ENCODE measurements around the gene IRF4. TPM values are rescaled to one million over a fixed set of nuclear protein-coding genes. Genes with fewer than 3 reads are reported as not detected.

The IRF4 gene
- total RNA-seq, 1 experiment from 2014 or later = 0.37 TPM

DNA sequence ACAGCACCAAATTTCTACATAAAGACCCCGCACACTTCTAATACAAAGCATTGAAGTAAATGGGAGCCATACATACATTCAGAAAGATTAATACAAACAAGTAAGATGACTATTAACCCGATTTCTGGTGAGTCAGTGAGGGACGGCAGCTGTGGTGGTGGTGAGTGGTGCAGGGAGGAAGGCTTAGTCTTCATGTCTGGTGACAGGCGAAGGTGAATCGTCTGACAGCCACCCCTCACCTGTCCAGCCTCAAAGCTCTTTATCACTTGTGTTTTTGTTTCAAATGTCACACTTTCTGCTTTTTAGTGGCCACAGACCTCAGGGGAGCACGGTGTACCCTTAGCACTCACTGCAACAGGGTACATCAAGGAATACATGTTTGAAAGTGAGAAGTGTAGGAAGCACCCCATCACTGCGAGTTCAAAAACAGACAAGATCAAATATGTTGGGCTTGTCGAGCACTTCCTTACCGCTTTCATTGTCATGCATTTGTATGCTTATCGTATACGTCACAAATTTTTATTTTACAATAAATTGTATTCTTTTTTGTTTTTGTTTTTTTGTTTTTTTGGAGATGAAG is 63.5 kb downstream of the IRF4 start:
- POLR2A ChIA-PET (ENCODE audit: low non-redundant PET) = no interaction called here

DNA sequence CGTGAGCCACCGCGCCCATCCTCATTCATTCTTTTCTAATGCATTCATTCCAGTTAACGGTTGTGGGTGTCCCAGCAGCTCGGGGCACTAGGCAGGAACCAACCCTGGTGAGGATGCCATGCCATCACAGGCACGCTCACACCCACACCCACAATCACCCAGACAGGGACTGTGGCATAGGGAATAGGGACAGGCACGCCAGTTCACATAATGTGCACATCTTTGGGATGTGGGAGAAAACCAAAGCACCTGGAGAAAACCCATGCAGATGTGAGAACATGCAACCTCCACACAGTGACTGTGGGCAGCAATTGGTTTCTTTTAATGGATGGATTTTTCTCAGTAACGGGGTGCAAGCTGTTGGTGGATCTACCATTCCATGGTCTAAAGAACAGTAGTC is 64.3 kb downstream of the IRF4 start:
- ChIA-PET CTCF (no interaction called here), POLR2A (ENCODE audit: low non-redundant PET) (no interaction called here)
- no peak overlapping the region for H3K4me3 ChIP-seq (ENCODE audit: low read depth, low read length, poor library complexity, severe bottlenecking)
- intact Hi-C loops (cut with micrococcal nuclease; ENCODE audit: unreplicated experiment) = no loop called here
- no peak for DNase-seq (ENCODE audit: low spot score)
- TF ChIP-seq, protein P1, sequence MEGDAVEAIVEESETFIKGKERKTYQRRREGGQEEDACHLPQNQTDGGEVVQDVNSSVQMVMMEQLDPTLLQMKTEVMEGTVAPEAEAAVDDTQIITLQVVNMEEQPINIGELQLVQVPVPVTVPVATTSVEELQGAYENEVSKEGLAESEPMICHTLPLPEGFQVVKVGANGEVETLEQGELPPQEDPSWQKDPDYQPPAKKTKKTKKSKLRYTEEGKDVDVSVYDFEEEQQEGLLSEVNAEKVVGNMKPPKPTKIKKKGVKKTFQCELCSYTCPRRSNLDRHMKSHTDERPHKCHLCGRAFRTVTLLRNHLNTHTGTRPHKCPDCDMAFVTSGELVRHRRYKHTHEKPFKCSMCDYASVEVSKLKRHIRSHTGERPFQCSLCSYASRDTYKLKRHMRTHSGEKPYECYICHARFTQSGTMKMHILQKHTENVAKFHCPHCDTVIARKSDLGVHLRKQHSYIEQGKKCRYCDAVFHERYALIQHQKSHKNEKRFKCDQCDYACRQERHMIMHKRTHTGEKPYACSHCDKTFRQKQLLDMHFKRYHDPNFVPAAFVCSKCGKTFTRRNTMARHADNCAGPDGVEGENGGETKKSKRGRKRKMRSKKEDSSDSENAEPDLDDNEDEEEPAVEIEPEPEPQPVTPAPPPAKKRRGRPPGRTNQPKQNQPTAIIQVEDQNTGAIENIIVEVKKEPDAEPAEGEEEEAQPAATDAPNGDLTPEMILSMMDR (conservative IDR thresholded peaks at IDR 0.05; ENCODE audit: low read depth, low read length) = no peak
- no peak for TF ChIP-seq EZH2 (IDR thresholded peaks at IDR 0.05; ENCODE audit: borderline replicate concordance, low read depth, low read length, poor library complexity, severe bottlenecking)
- H3K27me3 ChIP-seq (replicated peaks; ENCODE audit: insufficient read depth, low read depth, low read length, poor library complexity) = peaks cover 28% of the 10 kb centered on the region
- no TSS peak for BruUV-seq (replicated peaks)
- H3K9me3 ChIP-seq (ENCODE audit: low read depth, low read length, poor library complexity, severe bottlenecking) = no peaks in the 10 kb centered on the region
- no peaks in the 10 kb centered on the region for H3K36me3 ChIP-seq (ENCODE audit: insufficient read depth, low read length, poor library complexity, severe bottlenecking)
- no peak overlapping the region for H3K27ac ChIP-seq (ENCODE audit: low read depth, low read length, poor library complexity, severe bottlenecking)
- H3K4me1 ChIP-seq (ENCODE audit: insufficient read depth, low read length, poor library complexity, severe bottlenecking) = no peaks in the 10 kb centered on the region

More for the DNA sequence above, 63.5 kb downstream of the IRF4 start:
- BruUV-seq (replicated peaks) = no TSS peak
- TF ChIP-seq EZH2 (IDR thresholded peaks at IDR 0.05; ENCODE audit: borderline replicate concordance, low read depth, low read length, poor library complexity, severe bottlenecking) = no peak
- TF ChIP-seq, protein P1 (conservative IDR thresholded peaks at IDR 0.05; ENCODE audit: low read depth, low read length) = no peak
- no peak for DNase-seq (ENCODE audit: low spot score)
- Histone ChIP-seq H3K4me3 (ENCODE audit: low read depth, low read length, poor library complexity, severe bottlenecking) (no peak overlapping the region), H3K9me3 (ENCODE audit: low read depth, low read length, poor library complexity, severe bottlenecking) (no peaks in the 10 kb centered on the region), H3K27me3 (replicated peaks; ENCODE audit: insufficient read depth, low read depth, low read length, poor library complexity) (peaks cover 22% of the 10 kb centered on the region), H3K27ac (ENCODE audit: low read depth, low read length, poor library complexity, severe bottlenecking) (no peak overlapping the region), H3K36me3 (ENCODE audit: insufficient read depth, low read length, poor library complexity, severe bottlenecking) (no peaks in the 10 kb centered on the region), H3K4me1 (ENCODE audit: insufficient read depth, low read length, poor library complexity, severe bottlenecking) (no peaks in the 10 kb centered on the region)
- CTCF ChIA-PET = no interaction called here
- intact Hi-C loops (cut with micrococcal nuclease; ENCODE audit: unreplicated experiment) = no loop called here

DNA sequence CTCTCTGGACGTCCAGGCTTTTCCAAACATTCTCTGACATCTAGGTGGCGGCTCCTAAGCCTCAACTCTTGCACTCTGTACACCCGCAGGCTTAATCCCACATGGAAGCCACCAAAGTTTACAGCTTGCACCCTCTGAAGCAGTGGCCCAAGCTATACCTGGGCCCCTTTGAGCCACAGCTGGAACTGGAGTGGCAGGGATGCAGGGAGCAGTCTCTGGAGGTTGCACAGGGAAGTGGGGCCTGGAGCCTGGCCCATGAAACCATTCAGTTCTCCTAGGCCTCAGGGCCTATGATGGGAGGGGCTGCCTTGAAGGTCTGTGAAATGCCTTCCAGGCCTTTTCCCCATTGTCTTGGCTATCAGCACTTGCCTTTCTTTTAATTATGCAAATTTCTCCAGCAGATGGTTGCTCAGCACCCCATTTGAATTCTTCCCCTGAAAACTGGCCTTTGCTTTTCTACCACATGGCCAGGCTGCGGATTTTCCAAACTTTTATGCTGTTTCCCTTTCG is 64.9 kb downstream of the IRF4 start:
- BruUV-seq (replicated peaks) = no TSS peak
- H3K27ac ChIP-seq (ENCODE audit: low read depth, low read length, poor library complexity, severe bottlenecking) = no peak overlapping the region
- intact Hi-C loops (cut with micrococcal nuclease; ENCODE audit: unreplicated experiment) = no loop called here
- DNase-seq (ENCODE audit: low spot score) = no peak
- CTCF ChIA-PET = no interaction called here
- TF ChIP-seq EZH2 (IDR thresholded peaks at IDR 0.05; ENCODE audit: borderline replicate concordance, low read depth, low read length, poor library complexity, severe bottlenecking) = no peak
- TF ChIP-seq, protein P1 (conservative IDR thresholded peaks at IDR 0.05; ENCODE audit: low read depth, low read length) = no peak
- no peaks in the 10 kb centered on the region for H3K9me3 ChIP-seq (ENCODE audit: low read depth, low read length, poor library complexity, severe bottlenecking)
- POLR2A ChIA-PET (ENCODE audit: low non-redundant PET) = no interaction called here
- H3K4me3 ChIP-seq (ENCODE audit: low read depth, low read length, poor library complexity, severe bottlenecking) = no peak overlapping the region
- no peaks in the 10 kb centered on the region for H3K4me1 ChIP-seq (ENCODE audit: insufficient read depth, low read length, poor library complexity, severe bottlenecking)
- no peaks in the 10 kb centered on the region for H3K36me3 ChIP-seq (ENCODE audit: insufficient read depth, low read length, poor library complexity, severe bottlenecking)
- H3K27me3 ChIP-seq (replicated peaks; ENCODE audit: insufficient read depth, low read depth, low read length, poor library complexity) = peaks cover 29% of the 10 kb centered on the region

Measured in A673 (cell line).